H9 (cell line): ENCODE results near the gene PREP. TPM values are rescaled to one million over a fixed set of nuclear protein-coding genes. Genes with fewer than 3 reads are reported as not detected.

Experiments used
- DNase-seq: peaks from one replicate; pipeline ENCODE4 v3.0.0-alpha.2; 2017
- H2AFZ ChIP-seq: one replicate; pipeline ENCODE4 v1.6.1; 2013; ENCODE audit warnings: mild to moderate bottlenecking, low read length, control low read depth, moderate library complexity
- H2AK5ac ChIP-seq: 2 replicates; pipeline ENCODE4 v1.6.1; 2013; ENCODE audit warnings: low read length, control low read depth, mixed read lengths; ENCODE audit not compliant: insufficient read length
- H2BK120ac ChIP-seq: one replicate; pipeline ENCODE4 v1.6.1; 2013; ENCODE audit warnings: low read depth, mild to moderate bottlenecking, low read length, control low read depth, inconsistent platforms; ENCODE audit not compliant: poor library complexity, severe bottlenecking
- H2BK12ac ChIP-seq: 2 replicates; pipeline ENCODE4 v1.6.1; 2013; ENCODE audit warnings: low read length, control low read depth, mixed read lengths, low read depth; ENCODE audit not compliant: insufficient read length
- H2BK15ac ChIP-seq: 2 replicates; pipeline ENCODE4 v1.6.1; 2013; ENCODE audit warnings: low read depth, low read length, control low read depth
- H2BK20ac ChIP-seq: one replicate; pipeline ENCODE4 v1.6.1; 2013; ENCODE audit warnings: low read depth, mild to moderate bottlenecking, low read length, control low read depth, inconsistent platforms; ENCODE audit not compliant: poor library complexity, severe bottlenecking
- H2BK5ac ChIP-seq: 2 replicates; pipeline ENCODE4 v1.6.1; 2013; ENCODE audit warnings: low read length, control low read depth, mixed read lengths; ENCODE audit not compliant: insufficient read length
- H3K14ac ChIP-seq: 2 replicates; pipeline ENCODE4 v1.6.1; 2013; ENCODE audit warnings: low read length, control low read depth; ENCODE audit not compliant: insufficient read depth
- H3K18ac ChIP-seq: 2 replicates; pipeline ENCODE4 v1.6.1; 2013; ENCODE audit warnings: low read depth, mild to moderate bottlenecking, mixed read lengths, low read length, control low read depth; ENCODE audit not compliant: insufficient read length
- H3K23ac ChIP-seq: 2 replicates; pipeline ENCODE4 v1.6.1; 2013; ENCODE audit warnings: low read length, control low read depth, mixed read lengths, low read depth; ENCODE audit not compliant: insufficient read length
- H3K23me2 ChIP-seq: 2 replicates; pipeline ENCODE4 v1.6.1; 2013; ENCODE audit warnings: low read depth, mild to moderate bottlenecking, mixed read lengths, low read length, control low read depth; ENCODE audit not compliant: insufficient read length, poor library complexity, severe bottlenecking
- H3K27ac ChIP-seq: 2 replicates; pipeline ENCODE4 v1.5.1; 2013; ENCODE audit warnings: low read length, control low read depth, mixed read lengths, low read depth; ENCODE audit not compliant: insufficient read length
- H3K27me3 ChIP-seq: 2 replicates; pipeline ENCODE4 v1.6.1; 2013; ENCODE audit warnings: low read length, control low read depth, inconsistent platforms; ENCODE audit not compliant: insufficient read depth
- H3K4ac ChIP-seq: 2 replicates; pipeline ENCODE4 v1.6.1; 2013; ENCODE audit warnings: low read depth, mild to moderate bottlenecking, control low read depth, inconsistent platforms, low read length, moderate library complexity
- H3K4me1 ChIP-seq: 2 replicates; pipeline ENCODE4 v1.6.1; 2013; ENCODE audit warnings: low read length, control low read depth, inconsistent platforms; ENCODE audit not compliant: insufficient read depth
- H3K4me2 ChIP-seq: 2 replicates; pipeline ENCODE4 v1.6.1; 2013; ENCODE audit warnings: low read length, control low read depth, mixed read lengths; ENCODE audit not compliant: insufficient read length, insufficient read depth
- H3K56ac ChIP-seq: 2 replicates; pipeline ENCODE4 v1.6.1; 2013; ENCODE audit warnings: low read depth, mild to moderate bottlenecking, mixed read lengths, low read length, control low read depth; ENCODE audit not compliant: insufficient read length
- H3K79me1 ChIP-seq: 2 replicates; pipeline ENCODE4 v1.6.1; 2013; ENCODE audit warnings: low read depth, mild to moderate bottlenecking, moderate library complexity, low read length, control low read depth, inconsistent platforms; ENCODE audit not compliant: insufficient read depth, poor library complexity, severe bottlenecking
- H3K79me2 ChIP-seq: 2 replicates; pipeline ENCODE4 v1.6.1; 2013; ENCODE audit warnings: low read length, control low read depth, inconsistent platforms; ENCODE audit not compliant: insufficient read depth
- H3K9ac ChIP-seq: 2 replicates; pipeline ENCODE4 v1.6.1; 2013; ENCODE audit warnings: low read length, control low read depth, mixed read lengths; ENCODE audit not compliant: insufficient read length; ENCODE audit errors: extremely low read depth
- H3K9me3 ChIP-seq: one replicate; pipeline ENCODE4 v1.6.1; 2013; ENCODE audit warnings: low read depth, low read length, inconsistent platforms; ENCODE audit not compliant: control insufficient read depth
- H3T11ph ChIP-seq: one replicate; pipeline ENCODE4 v1.6.1; 2013; ENCODE audit warnings: mild to moderate bottlenecking, low read length, control low read depth, inconsistent platforms
- H4K20me1 ChIP-seq: one replicate; pipeline ENCODE4 v1.6.1; 2013; ENCODE audit not compliant: control insufficient read depth, insufficient read length, insufficient read depth
- H4K5ac ChIP-seq: 2 replicates; pipeline ENCODE4 v1.6.1; 2013; ENCODE audit warnings: low read depth, mild to moderate bottlenecking, mixed read lengths, low read length, control low read depth; ENCODE audit not compliant: insufficient read length
- H4K8ac ChIP-seq: replicated peaks from 2 replicates; pipeline ENCODE4 v1.6.1; 2013; ENCODE audit warnings: low read length, control low read depth, mixed read lengths, low read depth; ENCODE audit not compliant: insufficient read length
- H4K91ac ChIP-seq: 2 replicates; pipeline ENCODE4 v1.6.1; 2013; ENCODE audit warnings: low read depth, mild to moderate bottlenecking, moderate library complexity, mixed read lengths, low read length, control low read depth; ENCODE audit not compliant: insufficient read length
- H3K27ac Mint-ChIP-seq, 3 experiments: 2 replicates in 2 of 3; 3 replicates in 1 of 3; pipeline ENCODE4 v1.8.0; 2020 to 2021; ENCODE audit warnings: mixed read lengths in 3 of 3, mild to moderate bottlenecking in 1 of 3, moderate library complexity in 1 of 3
- H3K27me3 Mint-ChIP-seq: 2 replicates; pipeline ENCODE4 v1.8.0; 2021; ENCODE audit warnings: low read depth, mild to moderate bottlenecking, moderate library complexity, mixed read lengths
- H3K36me3 Mint-ChIP-seq, 3 experiments: 2 replicates in 2 of 3; 3 replicates in 1 of 3; pipeline ENCODE4 v1.8.0; 2020 to 2021; ENCODE audit warnings: low read depth in 3 of 3, mixed read lengths in 3 of 3; ENCODE audit not compliant: insufficient read depth in 1 of 3
- H3K4me1 Mint-ChIP-seq, 2 experiments: 2 replicates each; pipeline ENCODE4 v1.8.0; 2020; ENCODE audit warnings: mixed read lengths in 2 of 2
- H3K4me3 Mint-ChIP-seq, 2 experiments: 2 replicates in 1 of 2; 3 replicates in 1 of 2; pipeline ENCODE4 v1.8.0; 2020 to 2021; ENCODE audit warnings: mild to moderate bottlenecking in 2 of 2, mixed read lengths in 2 of 2, moderate library complexity in 1 of 2
- H3K9me3 Mint-ChIP-seq, 2 experiments: 2 replicates in 1 of 2; 3 replicates in 1 of 2; pipeline ENCODE4 v1.8.0; 2020; ENCODE audit warnings: mild to moderate bottlenecking in 2 of 2, mixed read lengths in 2 of 2, moderate library complexity in 1 of 2
- CTCF ChIP-seq: fragments of 200-600 bp; sonication (generic); conservative IDR thresholded peaks from 3 replicates; pipeline ENCODE4 v1.8.0; 2021; ENCODE audit warnings: antibody characterized with exemption, mild to moderate bottlenecking
- WGBS: extraction: QIAGEN DNeasy Blood & Tissue Kit; methylation state at CpG from one replicate; pipeline ENCODE4 v1.1.7; 2013; ENCODE audit warnings: missing lambda C conversion rate, low lambda C conversion rate, mixed read lengths; ENCODE audit not compliant: insufficient read length; ENCODE audit errors: extremely low coverage; 5-methylcytosine and 5-hydroxymethylcytosine counted together
- total RNA-seq: library from RNA; stranded (reverse); gene quantifications from 2 replicates; pipeline ENCODE4 v1.2.1, GENCODE V29; 2021

PREP gene
- total RNA-seq, 1 experiment from 2014 or later, result 54.0 TPM

- H2AFZ ChIP-seq, result no peak overlapping the region
- no peak overlapping the region for H3K4me2 ChIP-seq
- Mint-ChIP-seq H3K4me1 (peaks cover 4% of the 10 kb centered on the region in 2 experiments), H3K27me3 (no peaks in the 10 kb centered on the region), H3K27ac (peak overlapping the region; percentile 1 to 59 (median 58); a peak in 6 of 7 replicates), H3K36me3 (peaks cover 8 to 19% (median 16%) of the 10 kb centered on the region in 3 experiments; a peak in 6 of 7 replicates), H3K4me3 (no peak overlapping the region), H3K9me3 (no peaks in the 10 kb centered on the region)
- no peaks in the 10 kb centered on the region for H3K79me2 ChIP-seq
- H4K20me1 ChIP-seq, result no peaks in the 10 kb centered on the region
- no peak overlapping the region for H3K23ac ChIP-seq
- H2BK20ac ChIP-seq, result no peak overlapping the region
- no peak overlapping the region for H3K9ac ChIP-seq
- H3K27ac ChIP-seq, result no peak overlapping the region
- H4K8ac ChIP-seq, result no peak overlapping the region
- no peak overlapping the region for H3K18ac ChIP-seq
- no peak overlapping the region for H2BK15ac ChIP-seq
- H2BK5ac ChIP-seq, result no peak overlapping the region
- H3K56ac ChIP-seq, result no peak overlapping the region
- H4K5ac ChIP-seq, result no peak overlapping the region
- no peak overlapping the region for H3K4ac ChIP-seq
- H3K4me1 ChIP-seq, result no peaks in the 10 kb centered on the region
- no peak overlapping the region for H2BK12ac ChIP-seq
- DNase-seq, result peak; percentile 46
- no peak overlapping the region for H4K91ac ChIP-seq
- no peaks in the 10 kb centered on the region for H3K23me2 ChIP-seq
- H2AK5ac ChIP-seq, result no peak overlapping the region
- no peak overlapping the region for H3T11ph ChIP-seq
- TF ChIP-seq CTCF, result no peak
- WGBS, result no CpG with 5 or more reads among the region's 5 CpGs
- no peak overlapping the region for H2BK120ac ChIP-seq
- no peak overlapping the region for H3K14ac ChIP-seq
- no peaks in the 10 kb centered on the region for H3K79me1 ChIP-seq
- no peaks in the 10 kb centered on the region for H3K9me3 ChIP-seq
- H3K27me3 ChIP-seq, result no peaks in the 10 kb centered on the region
Measured at GRCh38 chr6:105389543-105389942, 13.3 kb downstream of the PREP start.
